Mucosa of descending colon (tissue), 3 donors: ENCODE measurements around the gene ASCC3. TPM values are rescaled to one million over a fixed set of nuclear protein-coding genes. Genes with fewer than 3 reads are reported as not detected.

Source experiments
- ATAC-seq: fragments of 200-7000 bp; cut with Tn5 transposase; one replicate; pipeline ENCODE4 v1.9.1; 2020; ENCODE audit warnings: mild to moderate bottlenecking, moderate library complexity
- DNase-seq, 3 donors: peaks; one replicate each; pipeline ENCODE4 v3.0.0-alpha.2; 2020
- H3K36me3 ChIP-seq: fragments of 200-600 bp; one replicate; pipeline ENCODE4 v1.8.0; 2021; ENCODE audit warnings: low read depth, mild to moderate bottlenecking
- H3K4me1 ChIP-seq: fragments of 200-600 bp; one replicate; pipeline ENCODE4 v1.8.0; 2021; ENCODE audit warnings: low read depth, mild to moderate bottlenecking
- H3K4me3 ChIP-seq: fragments of 200-600 bp; one replicate; pipeline ENCODE4 v1.8.0; 2021; ENCODE audit warnings: mild to moderate bottlenecking
- H3K9me3 ChIP-seq: fragments of 200-600 bp; one replicate; pipeline ENCODE4 v1.8.0; 2021; ENCODE audit warnings: mild to moderate bottlenecking
- CTCF ChIP-seq: fragments of 200-600 bp; IDR thresholded peaks from one replicate; pipeline ENCODE4 v1.8.0; 2022; ENCODE audit warnings: antibody characterized with exemption, mild to moderate bottlenecking
- intact Hi-C, 2 donors: fragments of 100-400 bp; cut with DNase I in 1 of 2; cut with micrococcal nuclease in 1 of 2; formaldehyde crosslinking; loops; one replicate each; pipeline versions ENCODE4 v1.11.0 to v1.11.1; 2022; cut with DNase I, micrococcal nuclease
- total RNA-seq, 3 donors: library from RNA; stranded (reverse); fragmentation: NEBNext Ultra II Directional in 2 of 3; extraction: Animal tissue kit (Norgen Biotek cat#: 25700) in 2 of 3; gene quantifications; one replicate each; pipeline versions ENCODE4 v1.2.1 to v1.2.4, GENCODE V29; 2021 to 2023
- donor health status: DM: no; HTN: no; CAD: no; lungs with moderate emphysema.
- donor health status: DM: no; HTN: no; CAD: no.
- donor health status: DM: no; HTN: yes; CAD: no.

Gene ASCC3
- total RNA-seq, 3 donors from 2014 or later, result 24.6 to 28.5 (median 27.8) TPM

- ATAC-seq, result no peak
- no peak overlapping the region for H3K4me3 ChIP-seq
- no peaks in the 10 kb centered on the region for H3K36me3 ChIP-seq
- TF ChIP-seq CTCF, result no peak
- intact Hi-C loops, result no loop called here
- no peak for DNase-seq
- no peaks in the 10 kb centered on the region for H3K4me1 ChIP-seq
- no peaks in the 10 kb centered on the region for H3K9me3 ChIP-seq
Observed at GRCh38 chr6:100487638-100488037, 393.5 kb downstream of the ASCC3 start.

GRCh38 chr6:100485268-100485667, 395.9 kb downstream of the ASCC3 start:
- no peaks in the 10 kb centered on the region for H3K36me3 ChIP-seq
- TF ChIP-seq CTCF, result no peak
- DNase-seq (no peak), ATAC-seq (no peak)
- H3K4me1 ChIP-seq, result no peaks in the 10 kb centered on the region
- intact Hi-C loops, result no loop called here
- no peak overlapping the region for H3K4me3 ChIP-seq
- H3K9me3 ChIP-seq, result no peaks in the 10 kb centered on the region

GRCh38 chr6:100484474-100484873, 396.7 kb downstream of the ASCC3 start:
- H3K4me1 ChIP-seq, result no peaks in the 10 kb centered on the region
- H3K4me3 ChIP-seq, result no peak overlapping the region
- H3K36me3 ChIP-seq, result no peaks in the 10 kb centered on the region
- TF ChIP-seq CTCF, result no peak
- no peak for DNase-seq
- intact Hi-C loops, result no loop called here
- no peaks in the 10 kb centered on the region for H3K9me3 ChIP-seq
- no peak for ATAC-seq

- no peak for TF ChIP-seq CTCF
- ATAC-seq, result peak; percentile 70
- no peak for DNase-seq
- no peaks in the 10 kb centered on the region for H3K36me3 ChIP-seq
- H3K4me3 ChIP-seq, result no peak overlapping the region
- intact Hi-C loops, result no loop called here
- no peaks in the 10 kb centered on the region for H3K4me1 ChIP-seq
- H3K9me3 ChIP-seq, result no peaks in the 10 kb centered on the region
Observed at GRCh38 chr6:100482698-100483097, 398.4 kb downstream of the ASCC3 start.

- intact Hi-C loops, result loop anchor here (10.0 kb wide), 2 partner anchors 365 to 475 kb away; no protein-coding TSS in a partner anchor
- H3K4me3 ChIP-seq, result no peak overlapping the region
- DNase-seq, result no peak
- peak; percentile 49 for TF ChIP-seq CTCF
- H3K4me1 ChIP-seq, result no peaks in the 10 kb centered on the region
- ATAC-seq, result no peak
- H3K36me3 ChIP-seq, result no peaks in the 10 kb centered on the region
- no peaks in the 10 kb centered on the region for H3K9me3 ChIP-seq
Observed at GRCh38 chr6:100479179-100480035, 401.7 kb downstream of the ASCC3 start.
